GM18498 (cell line): Measurements from ENCODE around the gene CRTC3.

Experiments used
- ATAC-seq: cut with Tn5 transposase; IDR thresholded peaks from one replicate; pipeline ENCODE4 v1.9.1; 2021; ENCODE audit warnings: mild to moderate bottlenecking, moderate library complexity; ENCODE audit not compliant: unreplicated experiment

The CRTC3 gene

DNA sequence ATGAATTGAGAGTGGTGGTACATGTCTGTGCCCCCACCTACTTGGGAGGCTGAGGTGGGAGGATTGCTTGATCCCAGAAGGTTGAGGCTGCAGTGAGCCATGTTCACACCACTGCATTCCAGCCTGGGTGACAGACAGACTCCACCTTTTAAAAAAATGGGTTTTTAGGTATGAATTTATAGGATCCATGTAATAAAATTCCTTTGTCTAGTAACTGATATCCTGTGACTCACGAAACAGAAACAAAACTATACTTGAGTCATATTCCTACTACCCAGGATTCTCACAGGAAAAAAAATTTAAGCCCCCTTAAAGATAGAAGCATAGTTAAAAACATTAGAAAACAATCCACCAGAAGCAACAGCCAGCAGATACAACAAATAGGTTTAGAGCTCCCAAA is 10.0 kb upstream of the CRTC3 start:
- ATAC-seq, result no peak

DNA sequence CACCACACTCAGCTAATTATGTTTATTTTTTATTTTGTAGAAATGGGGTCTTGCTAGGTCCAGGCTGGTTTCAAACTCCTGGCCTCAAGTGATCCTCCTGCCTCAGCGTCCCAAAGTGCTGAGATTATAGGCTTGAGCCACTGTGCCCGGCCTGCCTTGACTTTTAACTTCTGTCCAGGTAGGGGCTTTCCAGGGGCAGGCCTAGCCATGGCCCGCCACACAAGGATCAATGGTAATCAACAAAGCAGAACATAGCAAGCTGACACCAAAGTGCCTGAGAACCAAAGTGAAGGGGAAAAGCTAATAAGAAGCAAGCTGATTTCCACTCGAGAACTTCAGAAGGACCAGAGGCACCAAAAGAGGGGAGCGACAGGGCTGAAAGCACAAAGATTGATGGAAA is 9.4 kb upstream of the CRTC3 start:
- no peak for ATAC-seq

DNA sequence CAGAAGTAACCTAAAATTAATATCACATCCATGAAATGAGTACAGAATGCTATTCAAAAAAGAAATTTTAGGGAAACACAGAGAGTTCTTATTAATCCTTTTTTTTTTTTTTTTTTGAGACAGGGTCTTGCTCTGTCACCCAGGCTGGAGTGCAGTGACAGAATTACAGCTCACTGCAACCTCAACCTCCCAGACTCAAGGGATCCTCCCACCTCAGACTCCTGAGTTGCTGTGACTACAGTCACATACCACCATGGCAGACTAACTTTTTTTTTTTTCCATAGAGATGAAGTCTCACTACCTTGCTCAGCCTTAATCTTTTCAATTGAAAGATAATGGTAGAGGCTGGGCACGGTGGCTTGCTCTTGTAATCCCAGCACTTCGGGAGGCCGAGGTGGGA is 6.3 kb upstream of the CRTC3 start:
- ATAC-seq, result no peak

DNA sequence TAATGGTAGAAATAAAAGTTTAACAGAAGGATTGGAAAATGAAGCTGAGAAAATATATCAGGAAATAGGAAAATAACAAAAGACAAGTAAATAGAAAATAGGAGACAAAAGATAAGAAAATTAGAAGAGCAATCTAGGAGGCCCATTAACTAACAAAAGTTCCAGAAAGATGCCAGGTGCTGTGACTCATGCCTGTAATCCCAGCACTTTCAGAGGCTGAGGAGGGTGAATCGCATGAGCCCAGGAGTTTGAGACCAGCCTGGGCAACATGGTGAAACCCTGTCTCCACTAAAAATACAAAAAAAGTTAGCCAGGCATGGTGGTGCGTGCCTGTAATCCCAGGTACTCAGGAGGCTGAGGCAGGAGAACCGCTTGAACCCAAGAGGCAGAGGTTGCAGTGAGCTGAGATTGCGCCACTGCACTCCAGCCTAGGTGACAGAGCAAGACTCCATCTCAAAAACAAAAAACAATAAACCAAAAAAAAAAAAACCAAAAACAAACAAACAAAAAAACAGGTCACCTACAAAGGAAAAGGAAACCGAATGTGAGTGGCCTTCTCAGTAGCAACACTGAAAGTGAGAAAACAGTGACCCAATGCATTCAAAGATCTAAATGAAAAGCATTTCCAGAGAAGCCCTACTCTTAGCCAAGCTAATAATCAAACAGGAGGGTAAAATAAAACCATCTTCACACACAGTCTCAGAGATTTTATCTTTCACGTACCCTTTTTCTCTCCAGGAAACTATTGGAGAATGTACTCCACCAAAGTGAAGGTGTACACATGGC is 5.5 kb upstream of the CRTC3 start:
- ATAC-seq, result peak; percentile 77

DNA sequence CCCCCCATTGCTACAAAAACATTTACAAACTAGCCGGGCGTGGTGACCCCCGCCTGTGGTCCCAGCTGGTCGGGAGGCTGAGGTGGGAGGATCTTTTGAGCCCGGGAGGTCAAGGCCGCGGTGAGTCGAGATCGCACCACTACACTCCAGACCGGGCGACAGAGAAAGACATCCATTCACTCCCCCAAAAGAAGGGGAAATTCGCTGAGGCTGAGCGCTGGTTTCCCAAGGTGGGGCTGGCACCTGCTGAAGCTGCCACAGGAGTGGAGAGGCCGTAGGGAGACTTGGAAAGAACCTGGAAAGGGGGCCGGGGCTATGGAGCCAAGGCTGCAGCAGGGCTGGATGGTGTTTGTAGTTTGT is 732 bp upstream of the CRTC3 start:
- no peak for ATAC-seq

DNA sequence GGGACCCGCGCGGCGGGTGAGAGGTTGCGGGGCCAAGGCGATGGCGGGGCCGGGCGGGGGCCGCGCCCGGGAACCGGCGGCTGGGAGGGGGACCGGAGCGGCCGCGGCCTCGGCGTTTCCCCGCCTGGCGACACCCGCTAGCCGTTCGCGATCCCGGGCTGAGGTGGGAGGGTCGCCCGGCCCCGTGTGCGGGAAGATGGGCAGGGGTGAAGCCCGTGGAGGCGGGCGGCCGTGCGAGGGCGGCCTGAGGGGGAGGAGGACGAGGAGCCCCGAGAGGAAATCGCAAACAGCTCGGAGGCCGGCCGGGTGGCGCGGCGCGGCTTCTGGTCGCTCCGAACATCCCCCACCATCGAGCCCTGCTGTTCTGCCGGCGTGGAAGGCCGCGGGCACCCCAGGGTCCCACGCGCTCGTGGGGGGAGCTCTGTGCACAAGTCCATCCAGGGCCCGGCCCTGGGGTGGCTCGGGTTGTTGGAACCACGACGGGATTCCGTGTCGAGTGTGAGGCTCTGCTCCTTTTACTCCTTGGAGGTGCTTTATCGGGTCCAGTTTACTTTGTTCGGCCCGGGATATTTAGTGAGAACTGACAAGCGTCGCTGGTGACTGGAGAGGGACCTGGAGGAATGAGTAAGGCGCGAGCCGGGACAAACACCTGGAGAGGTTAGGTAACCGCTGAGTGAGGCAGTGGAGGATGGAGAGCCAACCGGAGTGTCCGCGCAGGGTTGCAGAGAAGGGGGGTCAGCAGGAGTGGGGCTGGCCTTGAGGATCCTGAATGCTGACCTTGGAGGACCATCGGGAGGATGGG is 728 bp downstream of the CRTC3 start:
- ATAC-seq, result peak; percentile 44

DNA sequence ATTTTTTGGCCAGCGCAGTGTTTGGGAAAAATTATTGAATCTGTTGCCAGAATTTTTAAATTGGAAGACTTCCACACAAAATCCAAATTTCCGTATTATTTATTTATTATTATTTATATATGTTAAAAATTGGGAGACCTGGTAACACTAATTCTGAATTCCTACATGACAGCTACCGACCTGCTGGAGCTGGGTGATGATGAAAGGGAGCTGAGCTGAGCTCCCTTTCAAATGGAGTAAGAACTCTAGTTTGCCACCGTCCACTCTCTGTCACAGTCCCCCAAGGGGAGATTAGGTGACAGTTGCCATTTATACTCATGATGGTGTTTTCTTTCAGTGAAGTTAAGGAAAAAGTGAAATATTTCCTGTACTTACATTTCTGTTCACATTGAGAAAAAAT is 1.4 kb downstream of the CRTC3 start:
- ATAC-seq, result no peak

DNA sequence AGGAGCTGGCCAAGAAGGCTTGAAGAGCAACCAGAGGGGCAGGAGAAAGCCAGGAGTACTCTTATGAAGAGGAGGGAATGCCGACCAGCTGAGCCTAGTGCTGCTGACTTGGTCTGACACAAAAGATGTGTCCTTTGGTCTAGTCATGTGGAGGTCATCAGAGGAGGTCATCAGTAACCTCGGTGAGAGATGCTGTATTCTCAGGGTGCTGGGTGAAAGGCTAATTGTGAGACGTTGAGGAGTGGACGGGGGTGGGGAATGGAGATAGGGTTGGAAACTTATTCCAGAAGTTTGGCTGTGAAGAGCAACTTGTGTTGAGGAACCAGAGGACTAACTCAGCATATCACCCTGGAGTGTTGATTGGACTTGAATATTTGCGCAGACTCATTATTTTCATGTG is 5.5 kb downstream of the CRTC3 start:
- ATAC-seq, result no peak

DNA sequence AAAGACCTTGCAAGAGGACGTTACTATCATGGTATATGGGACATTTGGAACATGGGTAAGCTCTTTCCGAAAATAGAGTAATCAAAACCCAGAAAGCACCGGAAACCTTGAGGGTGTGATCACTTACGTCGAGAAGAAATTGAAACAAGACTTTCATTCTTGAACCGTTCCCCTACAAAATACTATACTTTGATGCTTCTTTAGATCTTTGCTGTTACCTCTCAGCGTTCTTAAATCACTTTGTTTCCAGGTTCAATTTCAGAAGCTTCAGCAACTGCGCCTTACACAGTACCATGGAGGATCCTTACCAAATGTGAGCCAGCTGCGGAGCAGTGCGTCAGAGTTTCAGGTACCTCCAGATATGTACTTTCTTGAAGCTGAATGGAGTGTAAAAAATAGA is 10.1 kb downstream of the CRTC3 start:
- ATAC-seq, result no peak

DNA sequence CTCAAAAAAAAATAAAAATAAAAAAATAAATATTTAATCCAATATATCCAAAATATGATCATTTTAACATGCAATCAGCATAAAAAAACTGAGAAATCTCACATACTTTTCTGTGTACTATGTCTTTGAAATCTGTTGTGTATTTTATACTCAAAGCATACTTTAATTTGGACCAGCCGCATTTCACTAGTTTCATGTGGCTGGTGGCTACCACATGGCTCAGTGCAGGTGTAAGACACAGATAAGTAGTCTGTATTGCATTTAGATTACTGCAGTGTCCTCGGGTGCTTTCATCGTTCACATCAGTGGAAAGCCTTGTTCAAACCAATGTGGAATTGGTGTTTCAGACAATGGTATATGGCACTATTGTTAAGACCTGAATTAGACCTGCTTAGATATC is 11.0 kb downstream of the CRTC3 start:
- no peak for ATAC-seq

DNA sequence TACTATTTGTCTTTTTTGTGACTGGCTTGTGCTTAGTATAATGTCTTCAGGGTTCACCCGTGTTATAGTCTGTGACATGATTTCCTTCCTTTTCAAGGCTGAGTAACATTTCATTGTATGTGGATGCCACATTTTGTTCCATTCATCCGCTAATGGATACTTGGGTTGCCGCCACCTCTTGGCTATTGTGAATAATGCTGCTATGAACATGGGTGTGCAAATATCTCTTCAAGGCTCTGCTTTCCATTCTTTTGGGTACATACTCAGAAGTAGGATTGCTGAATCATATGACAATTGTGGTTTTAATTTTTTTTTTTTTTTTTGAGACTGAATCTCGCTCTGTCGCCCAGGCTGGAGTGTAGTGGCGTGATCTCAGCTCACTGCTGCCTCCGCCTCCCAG is 15.4 kb downstream of the CRTC3 start:
- no peak for ATAC-seq

DNA sequence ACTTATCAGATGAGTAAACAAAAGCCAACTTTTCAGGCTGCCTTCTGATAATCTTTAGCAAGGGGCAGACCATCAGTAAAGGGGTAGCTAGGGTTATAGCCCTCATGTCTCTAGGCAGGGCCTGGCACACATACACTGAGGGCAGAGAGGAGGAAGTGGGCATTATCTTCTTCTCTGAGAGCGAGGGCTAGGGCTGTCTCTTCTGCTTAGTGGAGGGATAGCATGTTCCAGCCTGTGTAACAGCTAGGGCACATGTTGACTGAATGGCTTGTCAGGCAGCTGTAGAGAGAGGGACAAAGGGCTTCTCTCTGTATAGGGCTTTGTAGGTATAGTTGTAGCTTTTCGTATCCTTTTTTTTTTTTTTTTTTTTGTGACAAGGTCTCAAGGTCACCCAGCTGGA is 17.8 kb downstream of the CRTC3 start:
- no peak for ATAC-seq

DNA sequence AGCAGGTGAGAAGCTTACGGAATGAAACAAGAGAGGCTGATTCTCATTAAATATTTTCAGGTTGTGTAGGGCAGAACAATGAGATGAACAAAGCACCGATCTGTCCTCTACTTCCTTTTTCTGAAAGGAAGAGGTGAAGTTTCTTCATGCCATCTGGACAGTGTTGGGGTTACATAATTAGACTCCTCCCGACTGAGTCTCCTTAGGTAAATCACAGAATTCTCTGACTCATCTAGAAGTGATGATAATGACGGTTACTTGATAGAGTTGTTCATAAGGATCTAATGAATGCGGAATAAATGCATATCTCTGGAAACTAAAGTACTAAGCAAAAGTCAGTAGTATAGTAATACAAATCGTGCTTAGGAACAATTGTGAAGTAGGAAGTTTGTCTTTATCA is 21.2 kb downstream of the CRTC3 start:
- peak; percentile 65 for ATAC-seq

DNA sequence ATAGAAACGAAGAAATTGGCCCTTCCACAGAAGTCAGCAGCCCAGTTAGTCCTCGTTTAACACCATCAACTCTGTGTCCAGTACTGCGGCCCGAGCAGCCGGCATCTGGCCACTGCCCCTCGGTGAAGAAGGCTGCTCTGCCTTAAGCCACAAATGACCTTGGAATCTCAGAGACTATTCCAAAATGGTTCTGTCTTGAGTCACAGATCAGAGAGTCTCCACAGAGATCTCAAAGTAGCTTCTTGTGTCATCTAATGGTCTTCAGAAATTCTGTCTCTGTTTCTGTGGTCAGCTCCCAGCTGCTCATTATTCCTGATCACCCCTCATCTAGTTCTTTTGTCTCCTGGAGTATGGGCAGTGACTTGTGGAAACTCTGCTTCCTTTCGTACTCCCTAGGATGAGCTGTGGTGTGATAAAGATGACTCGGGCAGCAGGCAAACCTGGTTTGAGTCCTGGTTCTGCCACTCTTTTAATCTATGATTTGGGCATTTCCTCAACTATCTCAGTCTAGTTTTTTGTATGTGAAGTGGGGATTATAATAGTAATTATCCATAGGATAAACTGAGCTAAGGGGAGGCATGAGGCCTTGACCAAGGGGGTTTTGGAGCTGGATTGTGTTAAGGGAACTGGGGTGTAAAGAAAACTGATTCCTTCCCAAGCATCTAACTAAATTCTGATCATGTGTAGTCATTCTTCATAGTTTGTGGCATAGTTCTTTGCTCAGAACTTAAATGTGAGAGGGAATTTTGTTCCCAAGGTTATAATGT is 22.6 kb downstream of the CRTC3 start:
- ATAC-seq, result no peak

DNA sequence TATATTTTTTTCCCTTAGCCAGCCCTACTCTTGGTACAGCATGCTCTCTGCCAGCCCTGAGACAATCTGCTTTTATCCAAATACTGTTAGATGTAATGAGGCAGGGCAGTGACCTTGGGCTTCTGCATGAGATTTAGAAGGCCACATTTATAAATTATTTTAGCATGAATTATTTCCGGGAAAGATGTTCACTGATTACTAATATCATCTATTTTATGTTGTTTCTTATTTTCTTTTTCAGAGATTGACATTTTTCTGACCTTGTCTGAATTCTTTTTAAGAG is 23.1 kb downstream of the CRTC3 start:
- no peak for ATAC-seq

DNA sequence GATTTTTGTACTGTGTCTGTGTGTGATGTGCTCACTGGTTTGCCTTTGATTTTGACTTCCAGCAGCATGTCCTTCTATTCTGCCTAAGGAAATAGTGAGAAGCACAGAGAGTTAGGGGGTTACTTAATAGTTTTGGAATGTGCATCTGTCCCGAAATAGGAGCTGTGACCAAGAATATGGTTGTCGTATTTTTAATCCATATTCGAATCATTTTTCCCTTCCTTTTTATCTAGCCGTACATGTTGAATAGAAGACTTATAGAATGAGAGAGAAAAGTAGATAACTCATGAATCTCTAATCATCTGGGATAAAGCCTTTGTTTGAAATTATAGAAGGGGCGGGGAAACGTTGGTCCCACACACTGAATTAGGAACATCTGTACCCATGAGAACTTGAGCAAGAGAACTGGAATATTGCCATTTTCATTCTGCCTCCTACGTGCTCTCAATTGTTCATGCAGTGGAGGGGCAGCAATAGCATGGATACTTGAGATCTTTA is 23.6 kb downstream of the CRTC3 start:
- ATAC-seq, result no peak

DNA sequence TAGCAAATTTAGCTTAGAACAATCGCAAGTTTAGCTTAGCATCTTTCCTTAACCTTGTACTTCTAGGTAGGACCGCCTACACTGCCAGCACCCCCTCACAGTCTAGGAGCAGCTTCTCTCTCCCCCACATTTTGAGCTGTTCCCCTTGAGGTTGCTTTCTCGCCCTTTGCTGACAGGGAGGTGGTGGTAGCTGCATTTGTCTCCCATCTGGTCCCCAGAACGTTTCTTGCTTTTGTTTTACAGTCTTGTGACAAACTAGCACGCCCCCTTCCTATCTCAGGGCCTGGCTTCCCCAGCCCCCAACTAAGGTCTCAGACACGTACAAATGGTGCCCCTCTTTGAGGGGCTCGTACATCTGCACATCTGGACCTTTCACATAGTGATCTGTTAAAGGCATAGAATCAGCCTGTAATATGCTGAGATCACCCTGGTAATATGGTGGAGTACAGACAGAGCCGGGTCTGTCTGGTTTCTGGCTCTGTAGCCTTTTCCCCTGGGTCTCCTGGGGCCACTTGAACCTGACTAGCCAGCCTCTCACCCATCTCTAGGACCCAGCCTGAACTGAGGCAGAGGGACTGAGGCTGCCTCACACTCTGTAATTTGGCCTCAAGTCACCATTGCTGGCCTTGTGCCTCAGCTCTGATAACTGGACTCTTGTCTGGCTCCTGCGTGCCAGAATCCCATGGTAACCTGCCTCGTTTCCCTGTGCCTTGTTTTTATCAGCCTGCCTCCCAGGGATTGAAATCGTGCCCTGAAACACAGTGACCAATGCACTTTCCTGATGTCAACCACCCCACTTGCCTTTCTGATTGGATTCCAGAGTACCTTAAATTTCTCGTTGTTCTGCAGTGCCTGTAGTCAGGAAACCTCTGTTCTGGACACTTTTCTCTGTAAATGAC is 27.7 kb downstream of the CRTC3 start:
- peak; percentile 39 for ATAC-seq

DNA sequence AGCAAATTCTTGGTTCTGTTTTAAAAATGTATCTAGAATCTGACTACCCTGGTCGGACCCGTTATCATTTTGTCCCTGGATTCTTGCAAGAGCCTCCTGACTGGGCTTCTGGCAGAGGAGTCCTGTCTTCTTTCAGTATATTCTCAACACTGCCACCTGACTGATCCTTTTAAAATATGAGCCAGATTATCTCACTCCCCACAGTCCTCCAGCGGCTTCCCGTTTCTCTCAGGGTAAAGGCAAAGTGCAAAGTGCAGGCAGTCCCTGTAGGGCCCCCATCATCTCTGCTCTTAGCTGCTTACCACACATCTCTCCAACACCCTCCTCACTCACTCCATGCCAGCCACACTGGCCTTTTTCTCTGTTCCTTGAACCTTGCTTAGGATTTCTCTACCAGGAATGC is 28.4 kb downstream of the CRTC3 start:
- no peak for ATAC-seq

DNA sequence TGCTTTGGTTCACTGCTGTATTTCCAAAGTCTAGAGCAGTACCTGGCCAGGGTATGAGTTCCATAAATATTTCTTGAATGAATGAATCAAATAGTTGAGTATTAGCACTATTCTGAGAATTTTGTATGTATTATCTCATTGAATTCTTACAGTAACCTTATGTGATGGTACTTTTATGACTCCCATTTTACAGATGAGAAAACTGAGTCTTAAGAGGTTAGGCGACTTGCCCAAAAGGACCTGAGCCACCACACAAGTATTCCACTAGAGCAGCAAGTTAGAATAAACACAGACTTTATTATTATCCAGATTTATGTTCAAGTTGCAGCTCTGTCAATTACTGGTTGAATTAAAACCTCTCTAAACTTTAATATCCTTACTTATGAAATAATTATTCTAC is 29.4 kb downstream of the CRTC3 start:
- no peak for ATAC-seq

DNA sequence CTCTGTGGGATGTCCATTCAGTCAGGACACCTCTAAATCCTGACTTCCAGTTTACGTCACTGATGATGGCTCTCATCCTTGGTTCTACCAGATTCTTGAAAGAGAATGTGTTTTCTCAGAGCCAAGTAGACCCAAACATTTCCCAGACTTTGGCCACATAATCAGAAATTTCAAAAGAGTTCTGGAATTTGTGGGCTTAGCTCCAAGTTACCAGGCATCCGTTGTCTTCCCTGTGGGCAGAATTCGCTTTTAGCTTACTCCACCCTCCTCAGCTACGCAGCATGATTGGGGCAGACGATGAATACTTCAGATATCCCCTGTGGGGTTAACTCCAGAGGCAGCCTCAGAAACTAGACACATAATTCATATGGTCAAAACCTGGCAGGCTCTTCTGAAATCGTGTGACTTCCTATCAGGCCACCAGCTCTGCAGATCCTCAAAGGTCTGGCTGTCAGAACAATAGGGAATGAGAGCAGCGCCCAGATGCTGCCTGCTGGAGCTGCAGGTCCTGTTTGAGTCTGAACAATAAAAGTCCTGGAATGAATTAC is 30.6 kb downstream of the CRTC3 start:
- no peak for ATAC-seq
